Activated CD4-positive, alpha-beta T cell treated with anti-CD3 and anti-CD28 coated beads for 1 hour (primary cell): ENCODE measurements around the gene TIAL1.

Experiments
- DNase-seq: peaks from one replicate; pipeline ENCODE4 v3.0.0-alpha.2; 2020

TIAL1 gene

DNA sequence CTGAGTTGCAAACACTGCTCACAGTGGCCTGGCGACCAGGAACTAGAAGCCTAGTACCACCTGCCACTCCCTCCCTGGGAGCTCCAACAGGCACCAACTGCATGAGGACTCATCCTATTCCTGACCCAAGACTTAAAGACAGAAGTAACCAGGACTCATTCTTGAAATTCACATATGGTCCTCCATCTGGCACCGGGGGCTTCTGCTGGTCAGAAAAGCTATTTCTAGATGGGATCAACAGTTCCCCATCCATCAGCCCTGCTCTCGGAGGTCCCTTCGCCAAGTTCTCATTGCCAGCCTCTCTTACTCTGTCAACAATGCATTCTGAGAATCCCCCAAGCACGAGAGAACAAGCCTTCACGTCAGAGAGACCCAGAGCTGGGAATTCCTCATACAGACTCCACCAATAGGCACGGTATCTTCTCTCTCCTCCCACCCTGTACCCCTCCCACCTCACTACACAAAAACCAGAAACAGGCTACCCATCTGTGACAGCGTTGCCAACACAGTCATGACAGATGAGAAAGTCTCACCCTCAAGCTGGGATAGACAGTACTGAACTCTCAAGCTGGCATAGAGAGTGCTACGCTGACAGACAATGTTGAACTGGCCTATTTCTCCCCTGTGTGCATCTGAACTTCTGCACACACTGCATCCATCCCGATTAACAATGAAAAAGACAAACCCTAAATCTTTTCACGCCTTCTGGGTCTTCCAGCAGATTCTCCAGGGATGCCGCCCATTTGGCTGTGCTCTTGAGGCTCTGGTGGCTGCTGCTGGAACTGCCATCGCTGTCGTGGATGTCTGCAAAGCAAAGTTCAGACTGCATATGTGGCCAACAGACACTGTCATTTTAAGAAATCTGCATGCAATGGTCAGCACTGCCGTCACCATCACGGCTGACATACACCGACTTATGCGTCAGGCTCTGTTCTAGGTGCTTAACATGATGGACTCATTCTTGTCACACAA, 69.9 kb downstream of the TIAL1 start:
- no peak for DNase-seq

DNA sequence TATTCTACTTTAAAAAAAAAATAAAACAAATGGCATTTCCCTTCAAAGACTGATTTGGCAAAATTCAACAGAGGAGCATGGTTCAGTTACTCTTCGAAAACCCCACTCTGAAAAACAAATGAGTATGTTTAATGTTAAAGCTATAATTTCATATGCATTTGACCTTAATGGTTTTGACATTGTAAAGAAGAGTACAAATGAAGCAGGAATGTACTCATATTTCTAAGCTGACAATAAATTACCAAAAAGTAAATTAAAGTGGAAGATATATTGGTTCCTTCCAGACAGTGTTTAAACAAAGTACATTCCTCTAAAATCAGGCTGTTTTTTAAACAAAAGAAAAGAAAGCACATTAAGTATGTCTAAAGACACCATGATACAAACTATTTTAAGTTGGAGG, 70.6 kb downstream of the TIAL1 start:
- DNase-seq = no peak

DNA sequence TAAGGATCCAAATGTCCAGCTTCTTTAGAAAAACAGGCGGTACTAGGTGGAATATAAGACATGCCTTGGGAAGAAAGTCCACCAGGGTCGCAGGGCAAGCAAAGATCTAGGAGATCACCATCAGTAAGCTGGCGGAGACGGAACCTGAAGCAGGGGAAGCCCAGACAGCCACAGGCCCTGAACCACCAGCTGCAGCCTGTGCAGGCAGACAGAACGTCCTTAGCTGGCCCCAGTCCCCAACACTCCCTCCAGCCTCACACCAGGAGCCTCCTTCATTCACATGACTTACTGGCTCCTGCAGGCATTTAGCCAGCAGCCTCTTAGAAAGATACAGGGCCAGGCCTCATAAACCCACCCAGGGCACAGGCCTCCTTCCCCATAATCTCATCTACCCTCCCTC, 71.6 kb downstream of the TIAL1 start:
- DNase-seq = no peak

GRCh38 chr10:119524720-119525070, 72.1 kb downstream of the TIAL1 start:
- DNase-seq = no peak

- no peak for DNase-seq
Measured at GRCh38 chr10:119523895-119524719, 72.7 kb downstream of the TIAL1 start.
